Ramos (cell line): ENCODE results near the gene SPATC1L.

Experiments used
- in situ Hi-C: fragments of 300-500 bp; cut with MboI; formaldehyde crosslinking; loops from one replicate; pipeline ENCODE4 v1.14.3; 2022; ENCODE audit warnings: low sequenced_read_pairs; ENCODE audit not compliant: unreplicated experiment

Gene SPATC1L

GRCh38 chr21:46168238-46168637, 16.0 kb downstream of the SPATC1L start:
- in situ Hi-C loops, result no loop called here

GRCh38 chr21:46165098-46165497, 19.2 kb downstream of the SPATC1L start:
- in situ Hi-C loops, result no loop called here

- in situ Hi-C loops, result no loop called here
Observed at GRCh38 chr21:46163380-46163779, 20.9 kb downstream of the SPATC1L start.

DNA sequence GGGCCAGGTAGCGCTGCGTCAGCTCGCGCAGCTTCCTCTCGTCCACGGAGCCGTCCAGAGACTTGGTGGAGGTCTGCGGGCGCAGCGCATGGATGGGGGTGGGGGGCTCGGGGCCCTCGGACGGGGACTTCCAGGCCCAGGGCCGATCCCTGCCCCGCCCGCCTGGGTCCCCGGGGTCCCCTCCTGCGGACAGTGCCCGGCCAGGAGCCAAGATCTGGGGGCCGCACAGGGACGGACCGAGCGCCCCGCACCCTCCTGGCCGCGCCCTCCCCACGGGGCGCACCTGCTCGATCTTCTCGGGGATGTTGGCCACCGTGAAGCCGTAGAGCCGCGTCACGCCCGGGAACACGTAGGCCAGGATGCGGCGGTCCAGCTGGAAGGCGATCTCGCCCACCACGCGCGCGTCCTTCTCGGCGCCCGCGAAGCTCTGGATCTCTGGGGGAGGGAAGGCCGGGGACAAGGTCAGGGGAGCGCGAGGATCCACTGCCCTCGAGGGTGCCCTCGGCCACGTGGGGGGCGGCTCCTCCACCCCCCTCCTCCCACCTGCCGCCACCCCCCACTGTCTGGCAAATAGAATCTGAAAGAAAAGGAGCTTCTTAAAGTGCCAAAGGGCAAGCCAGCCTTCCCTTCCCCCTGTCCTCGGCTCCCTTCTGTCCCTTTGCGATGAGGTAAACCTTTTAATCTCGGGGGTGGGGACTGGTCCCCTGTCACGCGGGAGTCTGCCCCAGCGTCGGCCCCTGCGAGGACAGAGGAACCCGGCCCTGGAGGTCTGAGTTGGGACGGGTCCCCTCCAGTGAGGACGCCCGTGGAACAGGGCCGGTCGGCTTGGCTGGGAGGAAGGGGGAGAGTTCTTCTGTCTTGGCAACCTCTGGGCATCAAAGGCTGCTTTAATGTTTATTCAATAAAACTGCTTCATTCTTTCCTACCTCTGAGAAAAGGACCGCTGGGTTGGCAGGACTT, 22.3 kb downstream of the SPATC1L start:
- in situ Hi-C loops, result no loop called here

DNA sequence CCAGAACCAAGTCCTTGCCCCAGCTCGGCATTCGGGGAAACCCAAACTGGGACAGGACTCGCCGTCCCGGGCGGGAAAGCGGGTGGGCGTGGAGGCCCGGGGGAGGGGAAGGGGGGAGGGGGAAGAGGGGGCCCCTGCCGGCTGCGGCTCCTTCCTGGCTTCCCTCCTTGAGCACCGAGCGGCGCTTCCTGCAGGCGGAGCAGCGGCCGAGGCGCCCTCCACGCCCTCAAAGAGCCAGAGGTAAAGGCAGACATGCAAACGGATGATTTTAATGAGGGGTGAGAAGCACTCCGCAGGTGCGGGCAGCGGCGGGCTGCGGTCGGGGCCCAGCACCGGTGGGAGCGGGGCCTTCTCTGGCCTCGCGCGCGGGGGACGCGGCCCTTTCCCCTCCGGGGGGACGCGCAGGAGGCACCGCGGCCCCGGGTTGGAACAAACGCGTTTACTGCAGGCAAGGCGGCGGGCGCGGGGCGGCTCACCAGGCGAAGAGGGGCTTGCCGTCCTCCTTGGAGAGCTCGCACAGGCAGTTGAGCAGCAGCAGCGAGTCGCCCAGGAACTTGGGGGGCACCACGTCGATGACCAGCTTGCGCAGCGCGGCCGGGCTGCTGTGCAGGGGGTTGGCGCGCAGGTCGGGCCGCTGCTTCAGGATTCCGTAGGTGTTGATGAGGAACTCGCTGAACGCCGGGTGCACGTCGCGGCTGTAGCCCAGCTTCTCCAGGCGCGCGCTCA, 23.2 kb downstream of the SPATC1L start:
- in situ Hi-C loops, result no loop called here

DNA sequence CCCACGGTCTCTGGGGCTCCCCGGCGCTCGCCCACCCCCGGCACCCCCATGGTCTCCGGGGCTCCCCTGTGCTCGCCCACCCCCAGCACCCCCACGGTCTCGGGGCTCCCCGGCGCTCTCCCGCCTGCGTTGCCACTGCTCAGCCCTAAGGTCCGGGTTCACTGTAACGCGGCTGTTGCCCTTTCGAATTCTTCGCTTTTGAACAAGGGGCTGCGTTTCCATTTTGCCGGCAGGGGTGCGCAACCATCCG, 23.7 kb downstream of the SPATC1L start:
- in situ Hi-C loops, result no loop called here

DNA sequence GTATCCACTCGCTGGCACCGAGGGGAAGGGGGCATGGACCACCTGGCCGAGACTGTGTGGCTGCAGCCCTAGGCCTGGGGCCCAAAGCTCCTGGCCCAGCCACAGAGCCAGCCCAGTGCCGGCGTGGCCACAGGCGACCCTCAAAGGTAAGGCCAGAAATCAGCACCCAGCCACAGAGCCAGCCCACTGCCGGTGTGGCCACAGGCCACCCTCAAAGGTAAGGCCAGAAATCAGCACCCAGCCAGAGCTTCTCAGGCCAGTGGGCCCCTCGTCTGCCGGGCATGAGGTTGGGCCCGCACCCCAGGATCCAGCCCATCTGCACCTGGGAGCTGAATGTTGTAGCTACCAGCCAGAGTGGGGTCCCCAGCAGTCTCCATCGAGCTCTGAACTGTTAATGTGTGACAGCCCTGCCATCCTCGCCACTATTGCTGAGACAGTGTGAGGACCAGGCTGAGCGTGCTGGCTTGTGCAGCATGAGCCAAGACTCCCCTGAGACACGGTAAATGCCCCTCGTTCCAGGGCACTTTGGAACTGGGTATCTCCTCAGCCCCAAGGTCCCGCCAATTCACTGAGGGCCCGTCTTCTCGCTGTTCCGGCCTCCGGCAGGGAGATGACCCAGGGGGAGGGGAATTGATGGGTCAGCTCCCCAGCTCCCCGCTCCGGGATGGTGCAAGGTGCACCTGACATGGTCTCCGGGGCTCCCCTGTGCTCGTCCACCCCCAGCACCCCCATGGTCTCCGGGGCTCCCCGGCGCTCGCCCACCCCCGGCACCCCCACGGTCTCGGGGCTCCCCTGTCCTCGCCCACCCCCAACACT, 24.2 kb downstream of the SPATC1L start:
- in situ Hi-C loops, result no loop called here

DNA sequence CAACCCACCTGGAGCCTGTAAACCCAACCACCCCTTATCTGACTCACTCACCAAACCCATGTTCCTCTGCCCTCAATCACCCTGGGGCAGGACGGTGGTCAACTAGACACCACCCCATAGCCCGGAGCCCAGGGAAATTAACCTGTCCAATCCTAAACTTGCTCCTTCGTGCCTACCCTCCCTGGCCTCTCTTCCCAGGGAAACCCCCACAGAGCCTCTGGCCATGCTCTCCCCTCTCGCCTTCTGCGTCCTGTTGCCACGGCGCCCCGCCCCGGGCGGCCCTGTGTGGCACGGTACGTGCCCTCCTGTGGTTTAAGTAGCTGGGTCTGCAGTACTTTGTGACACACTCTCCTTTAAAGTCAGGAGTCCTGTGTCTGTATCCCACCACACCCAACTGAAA, 24.9 kb downstream of the SPATC1L start:
- in situ Hi-C loops, result no loop called here

- in situ Hi-C loops, result no loop called here
Observed at GRCh38 chr21:46158666-46159300, 25.5 kb downstream of the SPATC1L start.

DNA sequence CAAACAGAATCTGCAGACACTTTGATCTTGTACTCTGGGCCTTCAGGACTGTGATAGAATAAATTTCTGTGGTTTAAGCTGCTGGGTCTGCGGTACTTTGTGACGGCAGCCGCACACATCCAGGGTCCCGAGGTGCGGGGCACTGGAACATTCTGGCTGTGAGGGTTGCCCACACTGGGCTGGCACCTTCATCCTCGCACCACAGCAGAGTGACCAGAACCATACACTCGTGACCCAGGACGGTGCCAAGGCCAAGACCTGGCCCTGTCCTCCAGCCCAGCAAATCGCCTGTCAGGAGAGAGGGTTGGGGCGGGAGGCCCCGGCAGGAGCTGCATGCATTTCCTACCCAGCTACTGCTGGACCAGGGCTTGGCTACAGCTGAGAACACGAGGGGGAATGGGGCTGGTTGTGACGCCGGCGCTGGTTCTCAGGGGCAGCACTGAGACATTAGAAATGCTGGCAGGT, 26.2 kb downstream of the SPATC1L start:
- in situ Hi-C loops, result no loop called here

DNA sequence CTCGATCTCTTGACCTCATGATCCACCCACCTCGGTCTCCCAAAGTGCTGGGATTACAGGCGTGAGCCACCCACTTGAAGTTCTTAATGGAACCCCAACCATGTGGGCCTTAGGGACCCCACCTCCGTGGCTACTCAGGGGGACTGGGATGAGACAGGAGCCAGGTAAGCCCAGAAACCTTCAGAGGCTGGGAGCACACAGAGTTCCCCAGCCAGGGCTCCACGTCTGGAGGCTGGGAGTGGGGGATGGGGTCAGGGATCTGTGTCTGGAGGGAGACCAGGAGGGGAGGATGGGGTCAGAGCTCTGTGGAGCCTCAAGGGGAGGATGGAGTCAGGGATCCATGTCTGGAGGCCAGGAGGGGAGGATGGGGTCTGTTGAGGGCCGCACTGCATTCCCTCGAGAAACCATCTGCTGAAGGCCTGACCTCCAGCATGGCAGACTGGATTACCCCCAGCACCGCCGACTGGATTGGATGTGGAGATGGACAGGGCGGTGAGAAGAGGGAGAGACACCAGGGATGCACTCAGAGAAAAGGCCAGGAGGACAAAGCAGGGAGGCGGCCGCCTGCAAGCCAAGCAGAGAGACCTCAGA, 26.8 kb downstream of the SPATC1L start:
- in situ Hi-C loops, result no loop called here

GRCh38 chr21:46156678-46157077, 27.6 kb downstream of the SPATC1L start:
- in situ Hi-C loops, result no loop called here

- in situ Hi-C loops, result no loop called here
Observed at GRCh38 chr21:46156378-46156645, 27.9 kb downstream of the SPATC1L start.

GRCh38 chr21:46155514-46156377, 28.5 kb downstream of the SPATC1L start, which contains the start of gene FTCD:
TSS of gene FTCD (minus strand) at chr21:46155579. CDS start at chr21:46155523, 56 bp downstream.
- in situ Hi-C loops, result no loop called here

DNA sequence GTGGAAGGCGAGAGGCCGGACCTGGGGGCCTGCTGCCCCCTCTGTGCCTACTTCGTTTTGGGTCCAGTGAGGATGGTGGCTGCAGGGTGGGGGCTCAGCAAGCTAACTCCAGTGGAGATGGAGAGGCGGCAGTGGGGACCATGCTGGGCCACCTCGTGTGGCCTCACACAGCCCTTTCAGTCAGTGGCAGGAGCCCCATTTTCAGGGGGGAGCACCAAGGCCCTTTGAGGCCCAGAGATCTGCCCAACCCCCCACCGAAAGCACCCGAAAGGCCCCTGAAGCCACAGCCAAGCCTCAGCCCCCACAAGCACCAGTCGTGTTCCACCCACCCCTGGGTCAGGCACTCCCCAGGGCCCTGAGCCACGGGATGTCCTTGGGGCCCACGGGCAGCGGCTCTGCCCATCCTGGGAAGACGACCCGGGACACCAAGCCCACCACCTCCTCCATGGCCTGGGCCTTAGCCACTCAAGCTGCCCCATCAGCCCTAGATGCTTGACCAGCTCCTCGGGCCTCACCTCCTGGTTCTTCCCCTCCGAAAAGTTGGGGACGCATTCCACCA, 29.2 kb downstream of the SPATC1L start:
- in situ Hi-C loops, result no loop called here

GRCh38 chr21:46154155-46154954, 29.9 kb downstream of the SPATC1L start:
- in situ Hi-C loops, result no loop called here

DNA sequence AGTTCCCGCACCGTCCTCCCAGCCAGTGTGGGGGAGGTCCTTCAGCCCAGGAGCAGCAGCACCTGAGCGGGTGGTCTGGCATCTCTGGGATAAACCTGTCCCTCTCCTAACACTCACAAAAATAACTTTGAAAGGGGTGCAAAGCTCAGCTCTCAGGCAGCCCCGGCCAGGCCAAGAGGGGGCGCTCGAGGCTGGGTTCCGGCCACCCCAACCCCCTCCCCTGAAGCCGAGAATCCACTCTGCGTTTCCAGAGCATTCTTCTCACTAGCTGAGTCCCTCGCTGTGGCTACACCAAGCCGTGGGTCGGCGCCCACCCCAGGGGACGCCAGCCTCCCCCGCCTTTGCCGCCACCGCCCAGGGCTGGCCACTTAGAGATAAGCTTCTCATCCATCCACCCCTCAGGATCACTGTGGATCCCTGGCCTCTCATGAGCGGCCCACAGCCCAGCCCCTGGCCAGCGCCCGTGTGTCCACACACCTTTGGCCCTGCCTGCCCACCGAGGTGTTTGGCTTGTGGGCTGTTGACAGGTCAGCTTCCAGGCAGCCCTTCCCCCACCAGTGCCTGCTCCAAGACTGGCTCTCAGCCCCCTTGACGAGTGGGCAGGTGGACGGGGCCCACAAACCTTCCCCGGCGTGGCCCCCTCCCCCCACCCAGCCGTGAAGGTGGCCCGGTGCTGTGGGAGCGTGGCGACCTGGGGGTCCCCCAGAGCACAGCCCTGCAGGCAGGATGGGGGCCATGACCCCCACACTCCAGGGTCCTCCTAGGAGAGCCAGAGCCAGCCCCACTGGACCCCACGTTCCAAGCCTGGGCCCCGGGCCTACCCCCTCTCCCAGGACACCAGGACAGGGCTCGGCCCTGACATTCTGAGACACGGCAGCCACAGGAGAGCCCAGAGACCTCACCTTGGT, 30.8 kb downstream of the SPATC1L start:
- in situ Hi-C loops, result no loop called here
